CD14-positive monocyte (primary cell): ENCODE measurements around the gene ISCU. TPM values are rescaled to one million over a fixed set of nuclear protein-coding genes. Genes with fewer than 3 reads are reported as not detected.

Experiments used
- DNase-seq, 3 donors: peaks; one replicate each; pipeline ENCODE4 v3.0.0-alpha.2; 2011 to 2022
- H2AFZ ChIP-seq: 2 replicates; pipeline ENCODE4 v1.6.0; 2012; ENCODE audit warnings: mild to moderate bottlenecking, low read depth, low read length, inconsistent platforms; ENCODE audit not compliant: insufficient read depth, poor library complexity, severe bottlenecking
- H3K27ac ChIP-seq, 2 donors: 1 replicate in 1 of 2; 2 replicates in 1 of 2; pipeline ENCODE4 v1.5.1; 2012 to 2013; ENCODE audit warnings: low read length in 2 of 2, control low read depth in 1 of 2, inconsistent platforms in 1 of 2, low read depth in 1 of 2, mild to moderate bottlenecking in 1 of 2
- H3K27me3 ChIP-seq, 2 donors: one replicate each; pipeline versions ENCODE4 v1.6.0 to v1.6.1; 2011 to 2013; ENCODE audit warnings: low read length in 2 of 2; ENCODE audit not compliant: control insufficient read depth in 2 of 2, insufficient read depth in 2 of 2
- H3K36me3 ChIP-seq, 2 donors: replicated peaks in 1 of 2; 1 replicate in 1 of 2; 2 replicates in 1 of 2; pipeline versions ENCODE4 v1.5.1 to v1.6.1; 2012 to 2013; ENCODE audit warnings: low read length in 2 of 2, control low read depth in 1 of 2, inconsistent platforms in 1 of 2, mild to moderate bottlenecking in 1 of 2; ENCODE audit not compliant: insufficient read depth in 2 of 2, control insufficient read depth in 1 of 2
- H3K4me1 ChIP-seq, 2 donors: 1 replicate in 1 of 2; 2 replicates in 1 of 2; pipeline versions ENCODE4 v1.5.1 to v1.6.1; 2012 to 2013; ENCODE audit warnings: low read length in 2 of 2, control low read depth in 1 of 2, inconsistent platforms in 1 of 2, mild to moderate bottlenecking in 1 of 2, moderate library complexity in 1 of 2; ENCODE audit not compliant: insufficient read depth in 2 of 2, control insufficient read depth in 1 of 2
- H3K4me2 ChIP-seq: replicated peaks from 2 replicates; pipeline ENCODE3; 2012; ENCODE audit warnings: low read length, moderate library complexity, mild to moderate bottlenecking; ENCODE audit not compliant: poor library complexity, severe bottlenecking; ENCODE audit errors: extremely low read depth
- H3K4me3 ChIP-seq, 3 experiments: fragments of 200-600 bp in 1 of 3; sonication (generic) in 1 of 3; replicated peaks in 1 of 3; 1 replicate in 2 of 3; 2 replicates in 1 of 3; pipeline ENCODE4 v1.5.1; 2011 to 2013; ENCODE audit warnings: low read length in 3 of 3, mild to moderate bottlenecking in 3 of 3, control low read depth in 2 of 3, low read depth in 2 of 3, inconsistent platforms in 1 of 3, moderate library complexity in 1 of 3
- H3K79me2 ChIP-seq: 2 replicates; pipeline ENCODE4 v1.6.0; 2012; ENCODE audit warnings: mild to moderate bottlenecking, control low read depth, inconsistent platforms, low read length, moderate library complexity; ENCODE audit not compliant: insufficient read depth
- H3K9ac ChIP-seq: 2 replicates; pipeline ENCODE4 v1.6.0; 2017; ENCODE audit warnings: low read length, mild to moderate bottlenecking; ENCODE audit not compliant: insufficient read depth, poor library complexity, severe bottlenecking
- H3K9me3 ChIP-seq, 2 donors: replicated peaks in 1 of 2; 1 replicate in 1 of 2; 2 replicates in 1 of 2; pipeline versions ENCODE4 v1.5.1 to v1.6.1; 2012 to 2013; ENCODE audit warnings: low read length in 2 of 2, control low read depth in 1 of 2; ENCODE audit not compliant: control insufficient read depth in 1 of 2, insufficient read depth in 1 of 2
- H4K20me1 ChIP-seq: 2 replicates; pipeline ENCODE4 v1.6.0; 2012; ENCODE audit warnings: mild to moderate bottlenecking, low read length, control low read depth, moderate library complexity; ENCODE audit not compliant: insufficient read depth
- H3K27ac Mint-ChIP-seq, 7 donors: one replicate each; pipeline ENCODE4 v1.8.0; 2020; ENCODE audit warnings: mild to moderate bottlenecking in 7 of 7, mixed read lengths in 7 of 7, moderate library complexity in 6 of 7, inconsistent platforms in 2 of 7
- H3K27me3 Mint-ChIP-seq, 3 donors: one replicate each; pipeline ENCODE4 v1.8.0; 2021 to 2022; ENCODE audit warnings: low read depth in 3 of 3, mild to moderate bottlenecking in 3 of 3, mixed read lengths in 3 of 3, moderate library complexity in 3 of 3, inconsistent platforms in 1 of 3
- H3K36me3 Mint-ChIP-seq, 2 donors: one replicate each; pipeline ENCODE4 v1.8.0; 2020; ENCODE audit warnings: mixed read lengths in 2 of 2, inconsistent platforms in 1 of 2, mild to moderate bottlenecking in 1 of 2
- H3K4me1 Mint-ChIP-seq: one replicate; pipeline ENCODE4 v1.8.0; 2020; ENCODE audit warnings: mild to moderate bottlenecking, mixed read lengths
- H3K4me3 Mint-ChIP-seq, 2 donors: one replicate each; pipeline ENCODE4 v1.8.0; 2020; ENCODE audit warnings: mild to moderate bottlenecking in 2 of 2, mixed read lengths in 2 of 2, moderate library complexity in 1 of 2
- H3K9me3 Mint-ChIP-seq, 7 donors: one replicate each; pipeline ENCODE4 v1.8.0; 2020 to 2022; ENCODE audit warnings: mixed read lengths in 7 of 7, mild to moderate bottlenecking in 6 of 7, moderate library complexity in 6 of 7, inconsistent platforms in 2 of 7
- CTCF ChIP-seq: fragments of 200-600 bp; IDR thresholded peaks from one replicate; pipeline ENCODE4 v1.8.0; 2022; ENCODE audit warnings: antibody characterized with exemption, mild to moderate bottlenecking
- WGBS: methylation state at CpG from one replicate; pipeline ENCODE4 v1.1.5; 2013; ENCODE audit warnings: missing lambda C conversion rate; ENCODE audit not compliant: insufficient coverage; 5-methylcytosine and 5-hydroxymethylcytosine counted together
- intact Hi-C, 2 donors: fragments of 100-400 bp; cut with micrococcal nuclease; formaldehyde crosslinking; loops; one replicate each; pipeline versions ENCODE4 v1.15.0 to v1.15.1; 2023
- polyA plus RNA-seq, 3 donors: library from polyadenylated mRNA; depleted of rRNA in 1 of 3; unstranded in 2 of 3; stranded (reverse) in 1 of 3; fragments of 300-500 nt in 2 of 3; fragments of >200 nt in 1 of 3; fragmentation: Illumina TruSeq in 2 of 3; gene quantifications; 1 replicate in 2 of 3; 2 replicates in 1 of 3; pipeline ENCODE4 v1.2.3, GENCODE V29; 2012 to 2021

Gene ISCU
- polyA plus RNA-seq, 3 donors, result 90.9 to 114 (median 111) TPM

GRCh38 chr12:108594323-108594903, 32.0 kb downstream of the ISCU start:
- Mint-ChIP-seq H3K27ac (no peak overlapping the region), H3K27me3 (peaks cover 0 to 6% (median 1%) of the 10 kb centered on the region in 3 donors), H3K36me3 (no peaks in the 10 kb centered on the region), H3K9me3 (peaks cover 0 to 1% (median 0%) of the 10 kb centered on the region in 7 donors), H3K4me3 (no peak overlapping the region), H3K4me1 (peaks cover 6% of the 10 kb centered on the region)
- no peak for DNase-seq
- Histone ChIP-seq H3K4me1 (no peaks in the 10 kb centered on the region), H3K4me3 (no peak overlapping the region), H2AFZ (no peak overlapping the region), H3K27me3 (no peaks in the 10 kb centered on the region), H3K4me2 (no peak overlapping the region), H3K79me2 (no peaks in the 10 kb centered on the region), H3K9me3 (no peaks in the 10 kb centered on the region), H4K20me1 (no peaks in the 10 kb centered on the region), H3K9ac (no peak overlapping the region), H3K27ac (no peak overlapping the region), H3K36me3 (no peaks in the 10 kb centered on the region)
- WGBS, result 100% methylated on average over 5 of the region's 10 CpGs
- intact Hi-C loops, result no loop called here
- no peak for TF ChIP-seq CTCF

GRCh38 chr12:108594960-108595710, 32.7 kb downstream of the ISCU start:
- no peaks in the 10 kb centered on the region for H3K79me2 ChIP-seq
- H4K20me1 ChIP-seq, result no peaks in the 10 kb centered on the region
- Mint-ChIP-seq H3K27ac (no peak overlapping the region), H3K9me3 (peaks cover 0 to 1% (median 0%) of the 10 kb centered on the region in 7 donors), H3K4me1 (peaks cover 6% of the 10 kb centered on the region), H3K36me3 (no peaks in the 10 kb centered on the region), H3K4me3 (no peak overlapping the region), H3K27me3 (peaks cover 0 to 4% (median 1%) of the 10 kb centered on the region in 3 donors)
- H3K27me3 ChIP-seq, result no peaks in the 10 kb centered on the region
- H2AFZ ChIP-seq, result no peak overlapping the region
- no peaks in the 10 kb centered on the region for H3K36me3 ChIP-seq
- no peak overlapping the region for H3K9ac ChIP-seq
- H3K4me1 ChIP-seq, result no peaks in the 10 kb centered on the region
- intact Hi-C loops, result no loop called here
- H3K4me3 ChIP-seq, result no peak overlapping the region
- TF ChIP-seq CTCF, result no peak
- WGBS, result 98% methylated on average over 7 of the region's 7 CpGs
- no peak for DNase-seq
- no peak overlapping the region for H3K4me2 ChIP-seq
- H3K9me3 ChIP-seq, result no peaks in the 10 kb centered on the region
- H3K27ac ChIP-seq, result no peak overlapping the region
